Chondrocyte (in vitro differentiated cells): ENCODE measurements around the gene GRIK4. TPM values are rescaled to one million over a fixed set of nuclear protein-coding genes. Genes with fewer than 3 reads are reported as not detected.

ENCODE experiments used
- DNase-seq: peaks from one replicate; pipeline ENCODE4 v3.0.0; 2021; ENCODE audit warnings: mixed read lengths, low spot score
- H3K27ac Mint-ChIP-seq: one replicate; pipeline ENCODE4 v1.8.0; 2021; ENCODE audit warnings: mild to moderate bottlenecking, moderate library complexity, mixed read lengths; ENCODE audit not compliant: unreplicated experiment
- H3K27me3 Mint-ChIP-seq: 2 replicates; pipeline ENCODE4 v1.8.0; 2021; ENCODE audit warnings: low read depth, mixed read lengths
- H3K36me3 Mint-ChIP-seq: 2 replicates; pipeline ENCODE4 v1.8.0; 2021; ENCODE audit warnings: low read depth, mixed read lengths
- H3K4me1 Mint-ChIP-seq: 2 replicates; pipeline ENCODE4 v1.8.0; 2021; ENCODE audit warnings: low read depth, mild to moderate bottlenecking, mixed read lengths
- H3K4me3 Mint-ChIP-seq: one replicate; pipeline ENCODE4 v1.8.0; 2021; ENCODE audit warnings: mild to moderate bottlenecking, moderate library complexity, mixed read lengths; ENCODE audit not compliant: unreplicated experiment
- H3K9me3 Mint-ChIP-seq: 2 replicates; pipeline ENCODE4 v1.8.0; 2021; ENCODE audit warnings: low read depth, mixed read lengths
- CTCF ChIP-seq: fragments of 200-600 bp; sonication (generic); IDR thresholded peaks from 2 replicates; pipeline ENCODE4 v1.5.0; 2021; ENCODE audit warnings: antibody characterized with exemption, mild to moderate bottlenecking, moderate library complexity
- total RNA-seq: library from RNA; stranded (reverse); gene quantifications from 3 replicates; pipeline ENCODE4 v1.2.1, GENCODE V29; 2021

Gene GRIK4
- total RNA-seq, 1 donor from 2014 or later = 0.37 TPM

DNA sequence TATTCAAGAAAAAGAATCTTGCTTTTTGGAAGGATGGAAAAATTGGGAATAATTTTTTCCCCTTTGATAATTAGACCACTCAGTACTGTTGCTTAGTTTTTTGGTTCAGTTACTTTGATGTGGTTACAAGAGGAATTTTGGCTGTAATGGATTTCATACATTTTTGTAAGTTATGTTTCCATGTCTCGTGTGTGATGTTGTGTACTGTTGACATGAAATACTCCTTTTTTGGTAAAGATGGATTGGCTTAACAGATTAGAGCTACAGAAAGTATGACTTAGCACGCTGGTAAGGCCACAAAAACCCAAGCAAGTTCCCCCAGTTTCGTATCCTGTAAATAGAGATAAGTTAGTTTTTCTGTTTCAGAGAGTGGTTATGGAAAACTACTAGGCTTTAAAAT lies 524.2 kb downstream of the GRIK4 start:
- Mint-ChIP-seq H3K4me3 (no peak overlapping the region), H3K9me3 (no peaks in the 10 kb centered on the region), H3K27ac (no peak overlapping the region), H3K36me3 (no peaks in the 10 kb centered on the region), H3K4me1 (peaks cover 9% of the 10 kb centered on the region), H3K27me3 (no peaks in the 10 kb centered on the region)
- no peak for TF ChIP-seq CTCF
- DNase-seq = no peak

GRCh38 chr11:121037016-121037415 lies 525.5 kb downstream of the GRIK4 start:
- no peak overlapping the region for H3K27ac Mint-ChIP-seq
- H3K9me3 Mint-ChIP-seq = no peaks in the 10 kb centered on the region
- H3K27me3 Mint-ChIP-seq = no peaks in the 10 kb centered on the region
- no peak for DNase-seq
- no peak for TF ChIP-seq CTCF
- H3K4me1 Mint-ChIP-seq = peaks cover 9% of the 10 kb centered on the region
- H3K36me3 Mint-ChIP-seq = no peaks in the 10 kb centered on the region
- no peak overlapping the region for H3K4me3 Mint-ChIP-seq

Other genes starting within 250 kb of the GRIK4 start
- gene TLCD5, start 186.4 kb upstream of the GRIK4 start, total RNA-seq = 8.8 to 10.5 TPM (median 9.8 TPM) in 3 replicates
- gene ARHGEF12, start 175.3 kb upstream of the GRIK4 start, total RNA-seq = 71.9 to 93.3 TPM (median 74.2 TPM) in 3 replicates